GM12873 (cell line): ENCODE results near the gene CSTF1.

Experiments
- CTCF ChIP-seq: IDR thresholded peaks from 2 replicates; pipeline ENCODE4 v1.5.1; 2012; ENCODE audit warnings: low read depth, mild to moderate bottlenecking, moderate library complexity, low read length, control low read depth; ENCODE audit not compliant: insufficient read depth; ENCODE audit errors: missing control alignments

CSTF1 gene

GRCh38 chr20:56392132-56392880, at the start of gene CSTF1, which contains the start of gene AURKA:
TSS of gene CSTF1 (plus strand) at chr20:56392645. CDS start at chr20:56395553, 2,908 bp downstream.
TSS of gene AURKA (minus strand) at chr20:56392215. CDS start at chr20:56388197, 4,018 bp downstream.
- no peak for TF ChIP-seq CTCF

- no peak for TF ChIP-seq CTCF
These were observed 49.7 kb upstream of the CSTF1 start for GRCh38 chr20:56342783-56343182.

GRCh38 chr20:56343861-56344381, 48.5 kb upstream of the CSTF1 start:
- peak; percentile 79 for TF ChIP-seq CTCF

GRCh38 chr20:56345911-56346310, 46.5 kb upstream of the CSTF1 start:
- no peak for TF ChIP-seq CTCF

- no peak for TF ChIP-seq CTCF
These were observed 44.7 kb upstream of the CSTF1 start for GRCh38 chr20:56347628-56348304.

- no peak for TF ChIP-seq CTCF
These were observed 44.1 kb upstream of the CSTF1 start for GRCh38 chr20:56348305-56348693.

- TF ChIP-seq CTCF, result no peak
These were observed 43.7 kb upstream of the CSTF1 start for GRCh38 chr20:56348746-56349145.
